Neural cell (in vitro differentiated cells): ENCODE measurements around the gene CDKAL1. TPM values are rescaled to one million over a fixed set of nuclear protein-coding genes. Genes with fewer than 3 reads are reported as not detected.

Experiments
- H2AFZ ChIP-seq: fragments of 200-600, 300-800 bp; sonication (generic), shearing (Covaris generic); 2 replicates; pipeline ENCODE4 v1.6.0; 2014; ENCODE audit warnings: low read depth, mild to moderate bottlenecking, antibody characterized with exemption, low read length, moderate library complexity
- H3F3A ChIP-seq: fragments of 200-600 bp; shearing (Covaris generic); 2 replicates; pipeline ENCODE4 v1.6.1; 2016; ENCODE audit warnings: mild to moderate bottlenecking, moderate library complexity, mixed read lengths, antibody characterized with exemption, low read length; ENCODE audit not compliant: insufficient read depth, poor library complexity, severe bottlenecking
- H3K27ac ChIP-seq: fragments of 200-600, 300-800 bp; sonication (generic), shearing (Covaris generic); 2 replicates; pipeline ENCODE4 v1.5.1; 2014; ENCODE audit warnings: mild to moderate bottlenecking, low read length, moderate library complexity
- H3K27me3 ChIP-seq: fragments of 300-800, 200-600 bp; sonication (generic), shearing (Covaris generic); 2 replicates; pipeline ENCODE4 v1.6.0; 2014; ENCODE audit warnings: mild to moderate bottlenecking, low read depth, low read length, moderate library complexity; ENCODE audit not compliant: insufficient read depth
- H3K36me3 ChIP-seq: fragments of 300-800, 200-600 bp; sonication (generic), shearing (Covaris generic); 2 replicates; pipeline ENCODE4 v1.5.1; 2014; ENCODE audit warnings: mild to moderate bottlenecking, antibody characterized with exemption, low read length, moderate library complexity; ENCODE audit not compliant: insufficient read depth
- H3K4me2 ChIP-seq: fragments of 300-800, 200-600 bp; sonication (generic), shearing (Covaris generic); 2 replicates; pipeline ENCODE4 v1.6.0; 2014; ENCODE audit warnings: mild to moderate bottlenecking, low read length
- H3K4me3 ChIP-seq: fragments of 300-800, 200-600 bp; sonication (generic), shearing (Covaris generic); 2 replicates; pipeline ENCODE4 v1.5.1; 2014; ENCODE audit warnings: mild to moderate bottlenecking, low read length, moderate library complexity
- H3K79me2 ChIP-seq: fragments of 200-600 bp; shearing (Covaris generic); replicated peaks from 2 replicates; pipeline ENCODE4 v1.6.0; 2014; ENCODE audit warnings: mild to moderate bottlenecking, low read length, moderate library complexity; ENCODE audit not compliant: insufficient read depth
- H3K9ac ChIP-seq: fragments of 300-800, 200-600 bp; sonication (generic), shearing (Covaris generic); 2 replicates; pipeline ENCODE4 v1.6.1; 2016; ENCODE audit warnings: mild to moderate bottlenecking, low read length, mixed read lengths
- H3K9me2 ChIP-seq: fragments of 200-600 bp; shearing (Covaris generic); 2 replicates; pipeline ENCODE4 v1.6.1; 2016; ENCODE audit warnings: mild to moderate bottlenecking, low read length, mixed read lengths; ENCODE audit not compliant: insufficient read depth
- H3K9me3 ChIP-seq: fragments of 200-600, 300-800 bp; sonication (generic), shearing (Covaris generic); 2 replicates; pipeline ENCODE4 v1.6.1; 2016; ENCODE audit warnings: mild to moderate bottlenecking, mixed run types, low read length, moderate library complexity, mixed read lengths
- H4K20me1 ChIP-seq: fragments of 200-600 bp; shearing (Covaris generic); 2 replicates; pipeline ENCODE4 v1.6.1; 2016; ENCODE audit warnings: mild to moderate bottlenecking, mixed run types; ENCODE audit not compliant: insufficient read depth
- CTCF ChIP-seq: fragments of 450-650 bp; IDR thresholded peaks from 2 replicates; pipeline ENCODE4 v1.5.1; 2014; ENCODE audit warnings: antibody characterized with exemption, mild to moderate bottlenecking, moderate library complexity; ENCODE audit not compliant: poor library complexity, severe bottlenecking
- EP300 ChIP-seq: fragments of 450-650 bp; conservative IDR thresholded peaks from 2 replicates; pipeline ENCODE4 v1.6.1; 2014; ENCODE audit warnings: antibody characterized with exemption, mild to moderate bottlenecking, moderate library complexity; ENCODE audit not compliant: poor library complexity, severe bottlenecking
- MXI1 ChIP-seq: fragments of 450-650 bp; conservative IDR thresholded peaks from 2 replicates; pipeline ENCODE4 v1.6.1; 2014; ENCODE audit warnings: antibody characterized with exemption, mild to moderate bottlenecking; ENCODE audit not compliant: poor library complexity, severe bottlenecking
- REST ChIP-seq: IDR thresholded peaks from 2 replicates; pipeline ENCODE4 v1.6.1; 2012; ENCODE audit warnings: borderline replicate concordance
- SMC3 ChIP-seq: fragments of 450-650 bp; conservative IDR thresholded peaks from 2 replicates; pipeline ENCODE4 v1.6.1; 2014; ENCODE audit warnings: antibody characterized with exemption, mild to moderate bottlenecking, moderate library complexity; ENCODE audit not compliant: poor library complexity
- polyA plus RNA-seq: library from polyadenylated mRNA; depleted of rRNA; stranded (reverse); fragments of >200 nt; gene quantifications from 2 replicates; pipeline ENCODE4 v1.2.3, GENCODE V29; 2014

CDKAL1 gene
- polyA plus RNA-seq, 1 donor from 2014 or later = 10.7 TPM

DNA sequence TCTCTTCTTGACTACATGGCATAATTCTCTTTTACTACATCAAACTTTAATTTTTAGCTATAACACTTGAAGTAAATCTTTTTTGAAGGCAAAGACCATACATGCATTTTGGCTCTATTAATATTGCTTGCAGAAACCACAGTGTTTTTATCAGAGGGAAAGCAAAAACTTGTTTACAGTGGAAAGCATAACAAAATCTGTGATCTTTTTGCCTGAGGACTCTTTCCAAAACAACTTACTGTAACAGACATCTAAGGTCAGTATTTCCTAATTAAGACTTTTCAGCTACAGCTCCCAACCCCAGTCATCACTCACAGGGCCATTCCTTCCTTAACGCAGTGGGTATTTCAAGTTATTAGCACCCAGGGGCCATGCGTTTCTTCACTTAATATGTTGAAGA lies 274.7 kb downstream of the CDKAL1 start:
- Histone ChIP-seq H3K4me3 (no peak overlapping the region), H3K27ac (no peak overlapping the region), H3K79me2 (no peaks in the 10 kb centered on the region), H3K9me2 (no peaks in the 10 kb centered on the region), H3K9me3 (no peaks in the 10 kb centered on the region), H3K27me3 (no peaks in the 10 kb centered on the region), H3K9ac (no peak overlapping the region), H3K36me3 (no peaks in the 10 kb centered on the region), H4K20me1 (no peaks in the 10 kb centered on the region), H3K4me2 (no peak overlapping the region), H2AFZ (no peak overlapping the region), H3F3A (no peaks in the 10 kb centered on the region)
- no peak for TF ChIP-seq CTCF
- no peak for TF ChIP-seq SMC3
- no peak for TF ChIP-seq MXI1

DNA sequence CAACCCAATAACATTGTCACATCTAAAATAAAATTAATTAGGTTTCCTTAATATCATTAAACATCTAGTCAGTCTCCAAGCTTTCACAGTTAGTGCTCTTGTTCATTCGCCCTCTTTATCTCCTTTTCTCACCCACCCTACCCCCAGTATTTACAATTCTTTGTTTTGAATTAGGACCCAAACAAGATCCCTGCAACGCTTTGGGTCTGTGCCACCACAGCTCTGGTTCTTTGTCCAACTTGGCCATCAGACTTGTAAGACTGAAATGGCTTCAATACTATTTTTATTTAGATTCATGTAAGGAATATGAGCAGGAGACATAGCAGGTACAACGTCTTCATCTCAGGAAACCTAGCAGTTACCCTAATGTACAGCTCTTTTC lies 276.5 kb downstream of the CDKAL1 start:
- Histone ChIP-seq H3K4me2 (peak overlapping the region; percentile 10), H4K20me1 (no peaks in the 10 kb centered on the region), H3K9ac (peak overlapping the region; percentile 27), H2AFZ (no peak overlapping the region), H3K27ac (peak overlapping the region; percentile 51), H3K27me3 (no peaks in the 10 kb centered on the region), H3K9me2 (no peaks in the 10 kb centered on the region), H3K79me2 (no peaks in the 10 kb centered on the region), H3K36me3 (no peaks in the 10 kb centered on the region), H3F3A (no peaks in the 10 kb centered on the region), H3K9me3 (no peaks in the 10 kb centered on the region), H3K4me3 (no peak overlapping the region)
- TF ChIP-seq EP300 = no peak

DNA sequence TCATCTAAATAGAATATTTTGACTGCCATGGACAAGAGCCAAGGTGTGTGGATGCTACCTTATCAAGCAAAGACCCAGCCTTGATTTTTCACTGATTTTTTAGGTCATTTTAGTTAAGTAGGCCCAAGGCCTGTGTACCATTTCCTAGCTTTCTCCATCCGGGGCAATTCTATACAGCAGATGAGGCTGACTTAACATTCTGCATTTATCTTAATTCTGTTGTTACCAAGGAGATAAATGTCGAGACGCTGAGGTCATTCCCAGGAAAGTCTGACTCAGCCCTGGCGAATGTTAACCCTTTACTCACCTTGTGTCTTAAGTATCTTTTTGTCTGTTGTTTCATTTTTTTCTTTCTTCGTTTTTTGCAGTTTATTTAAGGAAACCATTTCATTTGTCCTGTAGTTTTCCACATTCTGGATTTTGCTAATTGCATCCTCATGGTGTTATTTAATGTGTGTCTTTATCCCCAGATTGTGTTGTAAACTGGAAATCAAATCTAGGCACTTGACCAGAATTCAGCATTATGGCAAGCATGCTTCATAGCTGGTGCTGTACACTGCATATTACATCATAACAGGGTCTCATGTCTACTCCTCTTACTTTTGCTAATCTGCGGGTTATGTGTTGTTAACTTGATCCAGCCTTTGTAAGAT lies 277.0 kb downstream of the CDKAL1 start:
- Histone ChIP-seq H3K4me3 (no peak overlapping the region), H3K9me2 (no peaks in the 10 kb centered on the region), H3K27ac (peak overlapping the region; percentile 51), H4K20me1 (no peaks in the 10 kb centered on the region), H3K9ac (peak overlapping the region; percentile 27), H3K36me3 (no peaks in the 10 kb centered on the region), H3K79me2 (no peaks in the 10 kb centered on the region), H3K27me3 (no peaks in the 10 kb centered on the region), H3K9me3 (no peaks in the 10 kb centered on the region), H2AFZ (no peak overlapping the region), H3F3A (no peaks in the 10 kb centered on the region), H3K4me2 (peak overlapping the region; percentile 10)
- peak; percentile 22 for TF ChIP-seq REST
- no peak for TF ChIP-seq CTCF
